Fibroblast of pulmonary artery (primary cell): Measurements from ENCODE around the gene KLHL2.

Experiments used
- DNase-seq: peaks from one replicate; pipeline ENCODE4 v3.0.0-alpha.2; 2010; ENCODE audit warnings: low read depth
- H3K4me3 ChIP-seq: replicated peaks from 2 replicates; pipeline ENCODE4 v1.5.1; 2011; ENCODE audit warnings: low read depth, mild to moderate bottlenecking, control low read depth, low read length, moderate library complexity
- TF ChIP-seq, protein P1 (sequence below): IDR thresholded peaks from 2 replicates; pipeline ENCODE4 v1.5.1; 2011; ENCODE audit warnings: mild to moderate bottlenecking, control low read depth, low read length, inconsistent platforms; ENCODE audit errors: missing control alignments

The KLHL2 gene

DNA sequence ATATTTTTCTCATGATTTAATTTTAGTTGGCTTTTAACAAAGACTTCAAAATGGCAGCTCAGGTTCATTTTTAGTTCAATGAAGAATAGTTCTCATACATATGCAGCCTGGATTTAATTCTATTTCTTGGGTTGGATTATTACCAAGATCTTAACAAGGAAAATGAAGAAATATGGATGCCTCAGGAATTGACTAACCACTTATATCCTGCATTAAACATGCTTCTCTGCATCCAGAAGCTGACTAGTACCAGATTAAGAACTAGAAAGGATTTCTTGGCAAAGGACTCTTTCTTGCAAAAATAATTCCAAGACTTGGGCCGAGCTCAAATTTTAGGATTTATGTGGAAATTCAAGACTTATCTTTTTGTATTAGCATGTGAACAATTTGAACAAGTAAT lies 5.6 kb upstream of the KLHL2 start:
- DNase-seq: peak; percentile 55
- TF ChIP-seq, protein P1, sequence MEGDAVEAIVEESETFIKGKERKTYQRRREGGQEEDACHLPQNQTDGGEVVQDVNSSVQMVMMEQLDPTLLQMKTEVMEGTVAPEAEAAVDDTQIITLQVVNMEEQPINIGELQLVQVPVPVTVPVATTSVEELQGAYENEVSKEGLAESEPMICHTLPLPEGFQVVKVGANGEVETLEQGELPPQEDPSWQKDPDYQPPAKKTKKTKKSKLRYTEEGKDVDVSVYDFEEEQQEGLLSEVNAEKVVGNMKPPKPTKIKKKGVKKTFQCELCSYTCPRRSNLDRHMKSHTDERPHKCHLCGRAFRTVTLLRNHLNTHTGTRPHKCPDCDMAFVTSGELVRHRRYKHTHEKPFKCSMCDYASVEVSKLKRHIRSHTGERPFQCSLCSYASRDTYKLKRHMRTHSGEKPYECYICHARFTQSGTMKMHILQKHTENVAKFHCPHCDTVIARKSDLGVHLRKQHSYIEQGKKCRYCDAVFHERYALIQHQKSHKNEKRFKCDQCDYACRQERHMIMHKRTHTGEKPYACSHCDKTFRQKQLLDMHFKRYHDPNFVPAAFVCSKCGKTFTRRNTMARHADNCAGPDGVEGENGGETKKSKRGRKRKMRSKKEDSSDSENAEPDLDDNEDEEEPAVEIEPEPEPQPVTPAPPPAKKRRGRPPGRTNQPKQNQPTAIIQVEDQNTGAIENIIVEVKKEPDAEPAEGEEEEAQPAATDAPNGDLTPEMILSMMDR: no peak
- no peak overlapping the region for H3K4me3 ChIP-seq

- TF ChIP-seq, protein P1: no peak
- no peak for DNase-seq
- H3K4me3 ChIP-seq: no peak overlapping the region
These were observed 3.6 kb upstream of the KLHL2 start for GRCh38 chr4:165203541-165204461.

GRCh38 chr4:165204462-165204830 lies 2.9 kb upstream of the KLHL2 start:
- TF ChIP-seq, protein P1: no peak
- DNase-seq: peak; percentile 26
- H3K4me3 ChIP-seq: no peak overlapping the region

- peak overlapping the region; percentile 85 for H3K4me3 ChIP-seq
- TF ChIP-seq, protein P1: no peak
- no peak for DNase-seq
These were observed 338 bp upstream of the KLHL2 start for GRCh38 chr4:165207016-165207430.

- H3K4me3 ChIP-seq: peak overlapping the region; percentile 85
- TF ChIP-seq, protein P1: no peak
- DNase-seq: peak; percentile 14
These were observed 876 bp downstream of the KLHL2 start for GRCh38 chr4:165208221-165208652.

- DNase-seq: no peak
- H3K4me3 ChIP-seq: peak overlapping the region; percentile 85
- TF ChIP-seq, protein P1: no peak
These were observed 1.5 kb downstream of the KLHL2 start for GRCh38 chr4:165208741-165209388.
